K562 (cell line): ENCODE measurements around the gene GMPR. TPM values are rescaled to one million over a fixed set of nuclear protein-coding genes. Genes with fewer than 3 reads are reported as not detected.

Experiments used
- BMI1 ChIP-seq: fragments of 150-350 bp; IDR thresholded peaks from 2 replicates; pipeline ENCODE4 v1.6.1; 2014; ENCODE audit warnings: low read length
- HOXB6 ChIP-seq: fragments of 250-450 bp; sonication (Bioruptor Pico); IDR thresholded peaks from 2 replicates; pipeline ENCODE4 v1.5.1; 2022; ENCODE audit warnings: mild to moderate bottlenecking, borderline replicate concordance
- IRF1 ChIP-seq: sonication (generic); formaldehyde crosslinking; IDR thresholded peaks from 2 replicates; pipeline ENCODE4 v1.8.0; 2022; ENCODE audit warnings: missing genetic modification reagents, mild to moderate bottlenecking, borderline replicate concordance
- KDM1A ChIP-seq, 2 experiments: fragments of 450-650 bp; IDR thresholded peaks; 2 replicates each; pipeline ENCODE4 v1.6.1; 2016; ENCODE audit warnings: mild to moderate bottlenecking in 2 of 2
- MBD2 ChIP-seq: sonication (generic); IDR thresholded peaks from 2 replicates; pipeline ENCODE4 v1.6.1; 2016; ENCODE audit warnings: low read depth, borderline replicate concordance
- MEIS2 ChIP-seq: fragments of 450-650 bp; IDR thresholded peaks from 2 replicates; pipeline ENCODE4 v1.6.1; 2014; ENCODE audit warnings: mild to moderate bottlenecking; ENCODE audit not compliant: partially characterized antibody
- POLR2AphosphoS5 ChIP-seq: IDR thresholded peaks from 2 replicates; pipeline ENCODE4 v1.6.1; 2011; ENCODE audit warnings: mild to moderate bottlenecking, low read depth, low read length, moderate library complexity; ENCODE audit not compliant: control insufficient read depth, insufficient read depth
- SMAD4 ChIP-seq: fragments of 250-450 bp; sonication (Bioruptor Pico); conservative IDR thresholded peaks from 2 replicates; pipeline ENCODE4 v1.8.0; 2021; ENCODE audit warnings: inconsistent platforms, mild to moderate bottlenecking, moderate library complexity
- SNAPC5 ChIP-seq: fragments of 250-450 bp; sonication (Bioruptor Pico); IDR thresholded peaks from 2 replicates; pipeline ENCODE4 v1.8.0; 2021; ENCODE audit warnings: moderate library complexity, mild to moderate bottlenecking, inconsistent platforms
- SRF ChIP-seq, 2 experiments: fragments of 250-450, 450-650 bp in 1 of 2; sonication (Bioruptor Pico) in 1 of 2; sonication (generic) in 1 of 2; formaldehyde crosslinking; IDR thresholded peaks; 2 replicates each; pipeline versions ENCODE4 v1.5.0 to v1.5.1; 2020 to 2022; ENCODE audit warnings: mild to moderate bottlenecking in 1 of 2, missing genetic modification reagents in 1 of 2
- TBP ChIP-seq: optimal IDR thresholded peaks from 2 replicates; pipeline ENCODE3; 2011; ENCODE audit warnings: low read depth, low read length, improper control_type of control experiment
- TCF3 ChIP-seq: sonication (generic); formaldehyde crosslinking; IDR thresholded peaks from 2 replicates; pipeline ENCODE4 v1.4.0; 2020; ENCODE audit warnings: mild to moderate bottlenecking, missing genetic modification reagents
- TGIF2 ChIP-seq: sonication (generic); formaldehyde crosslinking; IDR thresholded peaks from 2 replicates; pipeline ENCODE4 v1.8.1; 2022; ENCODE audit warnings: mild to moderate bottlenecking, missing genetic modification reagents, moderate library complexity
- THAP7 ChIP-seq: fragments of 250-450 bp; sonication (Bioruptor Pico); IDR thresholded peaks from 2 replicates; pipeline ENCODE4 v1.5.0; 2021
- TSHZ1 ChIP-seq: fragments of 250-450 bp; sonication (Bioruptor Pico); IDR thresholded peaks from 2 replicates; pipeline ENCODE4 v1.4.0; 2020; ENCODE audit warnings: mild to moderate bottlenecking, moderate library complexity
- XRCC5 ChIP-seq: fragments of 200-400 bp; formaldehyde crosslinking; IDR thresholded peaks from 2 replicates; pipeline ENCODE4 v1.6.1; 2017; ENCODE audit warnings: low read depth, mild to moderate bottlenecking, low read length
- ZBTB1 ChIP-seq: sonication (generic); formaldehyde crosslinking; IDR thresholded peaks from 2 replicates; pipeline ENCODE4 v1.8.1; 2023; ENCODE audit warnings: missing genetic modification reagents, low read depth, mild to moderate bottlenecking, borderline replicate concordance
- ZNF197 ChIP-seq: fragments of 200-800 bp; sonication (Bioruptor generic); IDR thresholded peaks from 2 replicates; pipeline ENCODE4 v1.6.1; 2016; ENCODE audit warnings: low read depth, missing genetic modification characterization, missing compliant biosample characterization
- ZNF384 ChIP-seq: IDR thresholded peaks from 2 replicates; pipeline ENCODE4 v1.6.1; 2012; ENCODE audit warnings: low read depth, low read length, improper control_type of control experiment
- ZNF639 ChIP-seq, 2 experiments: fragments of 200-800 bp in 1 of 2; sonication (Bioruptor generic) in 1 of 2; sonication (generic) in 1 of 2; formaldehyde crosslinking in 1 of 2; IDR thresholded peaks in 1 of 2; conservative IDR thresholded peaks in 1 of 2; 2 replicates each; pipeline versions ENCODE4 v1.5.0 to v1.6.1; 2016 to 2020; ENCODE audit warnings: missing compliant biosample characterization in 1 of 2, missing genetic modification characterization in 1 of 2, missing genetic modification reagents in 1 of 2
- polyA plus RNA-seq, 8 experiments: library from polyadenylated mRNA; depleted of rRNA in 4 of 8; stranded (reverse) in 5 of 8; unstranded in 3 of 8; fragments of >200 nt; fragmentation: Nextera tagmentation in 2 of 8; fragmentation: Illumina TruSeq in 1 of 8; extraction: Ambion mirVana in 2 of 8; extraction: Trizol in 1 of 8; gene quantifications; 2 replicates each; pipeline versions ENCODE4 v1.2.1 to v1.2.3, GENCODE V29; 2011 to 2014; ENCODE audit warnings: inconsistent platforms in 1 of 8, missing spikeins in 1 of 8
- total RNA-seq, 7 experiments: library from RNA; depleted of rRNA in 6 of 7; stranded (reverse); fragments of >200 nt in 6 of 7; fragmentation: Illumina TruSeq in 2 of 7; extraction: Trizol in 2 of 7; gene quantifications; 2 replicates each; pipeline versions ENCODE4 v1.2.1 to v1.2.3, GENCODE V29; 2011 to 2021; ENCODE audit warnings: low replicate concordance in 1 of 7

GMPR gene
- total and polyA plus RNA-seq, 9 of the 15 experiments (the other 6 are each of a cell fraction or from before 2014, with no cell fraction given), result 34.6 to 83.7 (median 49.8) TPM

- TF ChIP-seq IRF1 (CRISPR knock-in tag), result no peak
- TF ChIP-seq SRF (CRISPR knock-in tag; IDR thresholded peaks at IDR 0.05), result 0 out of 4 replicates have a peak, but pooled peaks of 1 of the 2 experiments have one; percentile 60
- no peak for TF ChIP-seq ZNF197 (CRISPR knock-in tag)
- TF ChIP-seq SNAPC5 (CRISPR knock-in tag), result no peak
- TF ChIP-seq TSHZ1 (CRISPR knock-in tag), result no peak
- peak in 1 of 2 experiments; percentile 70; a peak in 2 of 4 replicates for TF ChIP-seq KDM1A (IDR thresholded peaks at IDR 0.05)
- peak; percentile 46; the same call in 1 of the 2 replicates for TF ChIP-seq ZNF384
- no peak for TF ChIP-seq MBD2
- peak; percentile 75; the same call in 1 of the 2 replicates for TF ChIP-seq XRCC5
- TF ChIP-seq TBP, result no peak
- no peak for TF ChIP-seq THAP7
- TF ChIP-seq TGIF2 (CRISPR knock-in tag), result no peak
- TF ChIP-seq TCF3 (CRISPR knock-in tag), result peak; percentile 63
- no peak for TF ChIP-seq ZNF639 (CRISPR knock-in tag; conservative IDR thresholded peaks at IDR 0.05 in 1 of 2, IDR thresholded peaks at IDR 0.05 in 1 of 2)
- TF ChIP-seq ZBTB1 (CRISPR knock-in tag), result no peak
- TF ChIP-seq MEIS2, result peak; percentile 78
- TF ChIP-seq SMAD4 (CRISPR knock-in tag), result peak; percentile 77
- no peak for TF ChIP-seq HOXB6 (CRISPR knock-in tag)
- peak; percentile 39; the same call in 1 of the 2 replicates for TF ChIP-seq POLR2AphosphoS5
- no peak; the same call in 1 of the 2 replicates for TF ChIP-seq BMI1
These were observed 39.0 kb downstream of the GMPR start (continued) for GRCh38 chr6:16277101-16277981.
